HG03354 (cell line): Measurements from ENCODE around the gene GADD45A.
"Not testable (repeated sequence)": the region's sequence is repeated elsewhere in the genome, so short reads cannot be mapped to it uniquely, and the experiment has no call there.

ENCODE experiments used
- ATAC-seq: cut with Tn5 transposase; IDR thresholded peaks from one replicate; pipeline ENCODE4 v1.9.1; 2021; ENCODE audit warnings: mild to moderate bottlenecking; ENCODE audit not compliant: unreplicated experiment, poor library complexity, severe bottlenecking

Gene GADD45A, protein sequence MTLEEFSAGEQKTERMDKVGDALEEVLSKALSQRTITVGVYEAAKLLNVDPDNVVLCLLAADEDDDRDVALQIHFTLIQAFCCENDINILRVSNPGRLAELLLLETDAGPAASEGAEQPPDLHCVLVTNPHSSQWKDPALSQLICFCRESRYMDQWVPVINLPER

DNA sequence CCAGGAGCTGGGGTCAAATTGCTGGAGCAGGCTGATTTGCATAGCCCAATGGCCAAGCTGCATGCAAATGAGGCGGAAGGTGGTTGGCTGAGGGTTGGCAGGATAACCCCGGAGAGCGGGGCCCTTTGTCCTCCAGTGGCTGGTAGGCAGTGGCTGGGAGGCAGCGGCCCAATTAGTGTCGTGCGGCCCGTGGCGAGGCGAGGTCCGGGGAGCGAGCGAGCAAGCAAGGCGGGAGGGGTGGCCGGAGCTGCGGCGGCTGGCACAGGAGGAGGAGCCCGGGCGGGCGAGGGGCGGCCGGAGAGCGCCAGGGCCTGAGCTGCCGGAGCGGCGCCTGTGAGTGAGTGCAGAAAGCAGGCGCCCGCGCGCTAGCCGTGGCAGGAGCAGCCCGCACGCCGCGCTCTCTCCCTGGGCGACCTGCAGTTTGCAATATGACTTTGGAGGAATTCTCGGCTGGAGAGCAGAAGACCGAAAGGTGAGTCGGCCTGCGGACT, at the start of gene GADD45A:
TSS of gene GADD45A (plus strand) at position 135 of the 491 bp plus-strand sequence. CDS start at position 429, 294 bp downstream.
- peak; percentile 88 for ATAC-seq

DNA sequence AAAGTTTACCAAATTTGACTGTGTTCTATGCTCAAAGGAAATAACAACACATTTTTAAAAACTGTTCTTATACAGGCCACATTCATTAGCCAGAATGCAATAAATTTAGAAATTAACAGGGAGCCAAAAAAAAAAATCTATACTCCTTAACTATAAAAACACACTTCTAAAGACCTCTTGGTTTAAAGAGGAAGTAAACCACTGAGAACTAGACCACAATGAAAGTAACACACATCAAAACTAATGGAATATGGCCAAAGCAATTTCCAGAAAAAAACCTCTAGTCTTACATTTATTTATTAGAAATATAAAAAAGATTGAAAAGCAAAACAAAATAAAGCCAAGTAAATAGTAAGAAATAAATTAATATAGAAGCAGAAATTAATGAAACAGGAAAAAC, 48.9 kb upstream of the GADD45A start:
- ATAC-seq: no peak

DNA sequence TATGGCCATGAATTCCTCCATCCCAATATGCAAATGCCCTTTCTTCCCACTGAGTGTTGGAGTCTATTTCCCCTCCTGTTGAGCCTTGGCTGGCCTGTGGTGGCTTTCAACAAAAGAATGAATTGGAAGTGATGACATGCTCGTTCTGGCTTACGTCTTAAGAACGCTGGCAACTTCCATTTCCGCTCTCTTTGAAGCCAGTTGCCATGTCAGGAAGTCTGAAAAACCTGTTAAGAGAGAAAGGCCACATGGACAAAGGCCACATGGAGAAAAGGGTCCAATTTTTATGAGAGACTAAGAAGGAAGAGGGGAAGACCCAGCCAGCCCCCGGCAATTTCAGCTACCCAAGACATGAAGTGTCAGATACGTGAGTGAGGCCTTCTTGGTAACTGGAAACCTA, 45.6 kb upstream of the GADD45A start:
- no peak for ATAC-seq

DNA sequence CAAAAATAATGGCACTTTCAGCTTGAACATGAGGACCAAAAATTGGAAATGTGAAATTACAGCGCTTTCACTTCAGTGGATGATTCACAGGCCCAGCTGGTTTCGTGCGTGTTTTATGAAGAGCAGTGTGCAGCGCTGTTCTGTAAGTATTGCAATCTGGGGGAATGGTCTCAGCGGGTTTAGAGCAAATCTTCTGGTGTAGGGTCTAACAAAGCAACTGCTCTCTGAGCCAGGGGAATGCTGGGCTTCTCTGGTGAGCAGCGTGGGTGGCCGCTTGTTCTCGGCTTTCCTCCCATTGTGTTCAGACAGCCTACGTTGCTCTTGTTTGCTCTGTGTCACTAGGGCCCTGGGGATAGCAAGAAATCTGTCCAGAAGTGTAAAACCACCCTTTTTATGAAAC, 42.4 kb upstream of the GADD45A start:
- ATAC-seq: no peak

DNA sequence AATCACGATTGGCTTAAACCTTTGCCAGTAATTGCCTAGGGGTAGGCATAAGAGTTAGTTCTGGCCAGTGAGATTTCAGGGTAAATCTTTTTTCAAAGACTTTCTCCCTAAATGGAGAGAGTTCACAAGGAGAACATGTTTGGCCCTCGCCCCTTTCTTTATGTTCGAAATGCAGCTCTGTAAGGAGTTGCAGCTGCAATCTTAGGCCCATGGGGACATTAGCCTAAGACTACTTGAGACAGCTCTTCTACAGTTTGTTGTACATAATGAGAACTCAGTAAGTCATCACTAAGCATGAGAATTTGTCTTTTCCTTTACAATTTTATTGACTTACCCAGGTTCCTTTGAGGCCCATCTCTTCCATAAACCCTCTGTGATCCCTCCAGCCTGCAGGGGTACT, 40.4 kb upstream of the GADD45A start:
- ATAC-seq: no peak

DNA sequence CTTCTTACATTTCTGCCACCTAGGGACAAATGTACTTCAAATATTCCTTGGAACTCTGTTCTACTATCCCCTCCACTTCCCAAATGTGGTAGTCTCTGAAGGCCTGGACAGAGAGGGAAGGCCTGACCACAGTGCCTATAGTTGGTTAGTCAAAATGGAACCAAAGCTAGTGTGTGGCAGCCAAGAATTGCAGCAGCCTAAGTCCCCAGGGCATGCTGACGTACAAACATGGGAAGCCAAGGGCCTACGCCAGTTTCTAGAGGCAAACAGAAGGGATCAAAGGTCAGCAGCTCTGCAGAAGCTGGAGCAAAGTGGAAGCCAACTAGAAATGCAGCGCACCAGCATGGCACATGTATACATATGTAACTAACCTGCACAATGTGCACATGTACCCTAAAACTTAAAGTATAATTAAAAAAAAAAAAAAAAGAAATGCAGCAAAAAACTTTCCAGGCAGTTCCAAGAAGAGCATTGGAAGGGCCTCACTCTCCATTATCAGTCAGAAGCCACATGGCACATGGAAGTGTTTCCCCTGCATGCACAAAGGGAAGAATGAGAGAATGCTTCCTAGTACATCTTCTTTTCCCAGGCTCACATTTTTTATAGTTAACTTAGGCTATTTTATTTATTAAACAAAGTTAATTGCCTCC, 39.4 kb upstream of the GADD45A start:
- ATAC-seq: no peak

DNA sequence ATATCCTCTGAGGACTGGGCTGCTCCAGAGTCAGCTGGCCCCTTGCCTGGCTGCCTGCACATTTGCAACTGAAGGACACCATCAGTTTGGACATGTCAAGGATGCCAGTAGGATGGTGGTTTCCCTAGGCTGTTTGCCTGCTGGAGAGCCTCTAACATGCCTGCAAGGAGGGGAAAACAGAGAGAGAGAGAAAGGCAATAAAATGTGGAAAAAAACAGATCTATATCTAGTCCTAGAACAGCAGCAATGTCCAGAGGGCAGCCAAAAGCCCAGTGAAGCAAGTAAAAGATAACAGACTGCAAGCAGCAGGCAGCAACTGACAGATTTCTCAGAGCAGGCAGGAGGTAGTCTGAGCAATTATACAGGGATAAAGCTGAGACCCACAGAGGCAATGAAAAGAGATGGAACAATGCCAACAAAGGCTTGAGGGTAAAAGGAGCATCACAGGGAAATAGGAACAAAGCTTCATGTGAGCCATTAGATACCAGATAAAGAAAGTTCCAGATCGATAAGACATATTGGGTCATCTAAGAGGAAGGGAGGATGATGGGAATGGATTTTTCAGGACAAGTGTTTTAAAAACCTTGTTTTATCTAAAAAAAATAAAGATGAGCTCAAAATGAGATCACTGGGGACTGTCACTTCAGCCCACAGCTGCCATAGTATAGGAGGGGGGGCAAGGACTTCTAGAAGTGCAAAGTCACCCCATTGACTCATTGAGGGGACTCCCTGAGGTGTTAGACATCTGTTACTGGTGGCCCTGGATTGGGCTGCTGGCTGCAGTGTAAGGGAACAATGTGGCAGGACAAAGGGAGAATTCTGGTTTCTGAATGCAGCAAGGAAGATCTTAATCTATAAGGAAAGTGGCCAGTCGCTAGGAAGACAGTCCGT, 38.6 kb upstream of the GADD45A start:
- ATAC-seq: no peak

DNA sequence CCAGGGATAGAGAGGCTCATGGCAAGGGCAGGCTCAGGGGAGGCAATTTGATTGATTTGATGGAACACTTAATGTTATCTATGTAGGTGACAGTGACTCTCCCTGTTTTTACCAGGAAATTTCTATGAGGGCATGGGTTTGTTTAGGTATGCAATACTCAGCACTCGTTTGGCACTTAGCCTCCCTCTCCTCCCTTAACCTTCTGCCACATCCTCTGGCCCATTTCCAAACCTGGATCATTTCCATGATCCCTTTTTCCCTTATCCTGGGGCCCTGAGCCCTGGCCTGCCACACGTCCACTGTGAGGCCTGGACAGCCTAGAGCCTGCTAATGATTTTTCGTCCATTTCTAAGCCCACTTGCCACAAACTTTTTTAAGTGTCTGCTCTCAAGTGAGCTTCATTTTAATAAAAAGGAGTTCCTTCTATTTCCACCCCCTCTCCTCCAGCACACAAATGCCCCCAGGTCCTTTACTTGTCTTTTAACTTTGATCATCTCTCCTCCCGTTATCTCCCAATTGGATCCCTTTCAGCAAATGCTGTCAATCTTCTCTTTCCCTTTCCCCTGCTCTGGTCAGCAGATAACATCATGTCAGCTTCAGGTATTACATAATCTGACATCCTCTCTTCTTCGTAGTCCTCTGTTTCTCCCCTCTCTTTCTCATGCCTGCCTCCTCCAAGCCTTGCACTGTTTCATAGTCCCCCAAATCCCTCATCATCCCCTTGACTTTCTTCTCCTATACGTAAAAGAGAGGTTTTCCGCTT, 37.8 kb upstream of the GADD45A start:
- no peak for ATAC-seq

DNA sequence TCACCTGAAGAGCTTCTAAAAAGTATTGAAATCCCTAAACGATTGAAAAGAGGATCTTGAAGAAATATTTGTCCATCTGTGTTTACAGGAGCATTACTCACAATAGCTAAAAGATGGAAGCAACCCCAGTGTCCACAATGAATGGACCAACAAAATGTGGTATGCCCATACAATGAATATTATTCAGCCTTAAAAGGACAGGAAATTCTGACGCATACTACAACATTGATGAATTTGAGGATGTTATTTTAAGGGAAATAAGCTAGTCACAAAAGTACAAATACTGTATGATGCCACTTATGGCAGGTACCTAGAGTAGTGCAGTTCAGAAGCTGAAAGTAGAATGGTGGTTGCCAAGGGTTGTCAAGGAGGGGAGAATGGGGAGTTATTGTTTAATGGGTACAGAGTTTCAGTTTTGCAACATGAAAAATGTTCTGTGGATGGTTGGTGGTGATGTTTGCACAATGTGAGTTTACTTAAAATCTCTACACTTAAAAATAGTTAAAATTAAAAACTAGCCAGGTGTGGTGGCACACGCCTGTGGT, 37.1 kb upstream of the GADD45A start:
- ATAC-seq: peak; percentile 42

DNA sequence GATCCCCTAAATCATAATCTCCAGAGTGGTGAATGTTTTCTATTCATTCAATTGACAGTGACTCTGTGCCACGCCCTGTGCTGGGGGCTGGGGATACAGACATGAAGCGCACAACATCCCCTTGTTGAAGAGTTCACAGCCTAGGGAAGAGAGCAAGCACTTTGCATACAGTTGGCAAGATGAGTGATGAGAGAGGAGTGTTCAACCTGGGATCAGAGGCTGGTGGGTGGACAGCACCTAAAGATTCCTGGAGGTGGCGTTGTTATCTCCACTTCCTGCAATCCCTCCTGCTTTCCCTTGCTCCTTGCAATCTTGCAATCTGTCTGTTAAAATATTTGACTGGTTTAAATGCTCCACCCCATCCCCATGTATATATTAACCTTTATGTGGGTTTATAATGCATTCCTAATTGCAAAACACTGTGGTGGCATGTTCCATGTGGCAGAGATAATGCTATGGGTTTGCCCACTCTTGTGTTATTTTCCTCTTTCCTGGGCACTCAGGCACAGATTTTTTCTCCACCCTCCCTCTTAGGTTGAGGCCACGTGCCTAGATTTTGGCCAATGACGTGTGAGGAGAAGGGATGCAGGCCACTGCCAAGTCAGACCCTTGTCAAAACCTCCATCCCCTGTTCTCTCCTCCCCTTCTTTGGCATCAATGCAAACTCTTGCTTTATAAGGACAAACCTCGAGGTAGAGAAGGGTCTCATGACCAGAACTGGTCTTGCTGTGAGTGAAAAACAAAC, 36.2 kb upstream of the GADD45A start:
- ATAC-seq: no peak

DNA sequence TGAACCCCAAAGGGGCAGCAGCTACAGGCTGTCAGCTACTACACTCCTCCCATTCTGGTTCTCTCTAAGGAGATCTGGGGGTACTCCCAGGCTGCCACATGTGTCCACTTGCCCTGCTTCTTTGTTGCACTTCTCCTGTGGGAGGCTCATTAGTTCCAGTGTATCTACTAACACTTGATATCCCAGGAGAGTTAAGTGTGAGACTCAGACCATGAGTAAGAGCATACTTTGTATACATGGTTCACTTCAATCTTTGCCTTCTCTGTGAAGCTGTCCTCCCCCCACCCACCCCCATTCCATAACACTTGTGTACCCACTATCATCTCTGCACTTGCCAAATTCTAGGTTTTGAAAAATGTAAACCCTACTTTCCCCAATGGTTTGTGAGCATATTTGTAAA, 34.9 kb upstream of the GADD45A start:
- ATAC-seq: no peak

DNA sequence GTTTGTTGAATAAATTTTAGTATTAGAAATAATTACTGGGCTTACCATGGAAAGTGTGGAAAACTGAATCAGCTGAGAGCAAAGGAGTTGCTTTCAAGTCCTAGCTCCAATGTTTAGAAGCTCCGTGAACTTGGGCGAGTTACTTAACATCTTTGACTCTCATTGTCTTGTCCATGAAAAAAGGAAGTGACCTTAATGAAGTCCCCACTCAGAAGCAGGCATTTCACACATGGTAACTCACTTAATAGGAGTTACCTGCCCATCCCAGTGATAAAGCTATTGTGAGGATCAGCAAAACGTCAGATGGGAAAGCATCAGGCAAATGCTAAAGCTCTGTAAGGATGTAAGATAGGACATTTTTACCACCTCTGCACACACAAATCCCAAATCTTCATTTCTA, 34.0 kb upstream of the GADD45A start:
- no peak for ATAC-seq

DNA sequence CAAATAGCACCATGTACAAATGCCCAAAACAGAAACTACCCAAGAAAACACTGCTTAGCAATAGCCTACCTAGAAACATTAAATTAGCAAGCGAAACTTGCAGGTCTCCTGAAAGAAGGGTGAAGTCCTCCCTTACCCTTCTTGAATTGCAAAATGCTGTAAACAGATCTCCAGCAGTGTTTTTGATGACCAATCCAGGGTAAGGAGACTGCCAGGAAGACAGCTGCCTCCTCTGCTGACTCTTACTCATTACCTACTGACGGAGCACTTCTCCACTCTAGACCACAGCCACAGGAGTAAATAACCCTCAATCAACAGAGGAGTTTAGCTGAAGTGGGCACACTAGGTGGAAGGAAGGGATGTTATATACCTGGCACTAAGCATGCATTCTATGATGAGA, 32.2 kb upstream of the GADD45A start:
- peak; percentile 55 for ATAC-seq

DNA sequence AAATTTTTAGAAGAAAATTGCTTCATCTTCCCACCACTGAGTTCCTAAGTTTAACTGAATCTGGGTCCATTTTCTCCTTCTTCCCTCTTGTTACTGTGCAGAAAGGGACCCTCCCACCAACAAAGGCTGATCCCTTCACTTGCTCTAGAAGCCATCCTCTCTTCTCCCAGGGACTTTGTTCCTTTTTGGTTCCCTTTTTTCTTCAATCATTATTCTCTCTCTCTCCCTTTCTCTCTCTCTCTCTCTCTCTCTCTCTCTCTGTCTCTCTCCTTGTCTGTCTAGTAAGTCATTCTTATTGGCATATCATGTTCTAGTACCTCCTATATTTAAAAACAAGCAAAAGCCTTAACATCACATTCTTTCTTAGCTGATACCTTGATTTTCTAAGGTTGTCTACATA, 31.7 kb upstream of the GADD45A start:
- no peak for ATAC-seq

DNA sequence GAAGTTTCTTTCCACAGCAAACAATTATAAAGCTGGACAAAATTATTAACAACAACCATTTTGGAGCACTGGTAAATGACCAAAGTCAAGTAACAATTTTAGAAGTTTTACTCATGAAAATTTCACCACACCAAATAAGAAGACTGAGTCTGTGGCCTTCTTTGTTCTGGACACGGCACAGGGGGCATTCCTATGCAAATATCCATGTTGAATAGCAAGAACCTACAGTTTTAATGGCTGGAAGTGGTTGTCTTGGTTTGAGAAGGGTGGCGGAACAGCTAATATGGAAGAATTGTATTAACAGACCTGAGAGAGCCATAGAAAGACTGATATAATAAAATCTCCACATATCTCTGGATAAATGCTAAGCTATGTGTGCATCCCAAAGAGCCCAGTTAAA, 29.4 kb upstream of the GADD45A start:
- ATAC-seq: no peak

DNA sequence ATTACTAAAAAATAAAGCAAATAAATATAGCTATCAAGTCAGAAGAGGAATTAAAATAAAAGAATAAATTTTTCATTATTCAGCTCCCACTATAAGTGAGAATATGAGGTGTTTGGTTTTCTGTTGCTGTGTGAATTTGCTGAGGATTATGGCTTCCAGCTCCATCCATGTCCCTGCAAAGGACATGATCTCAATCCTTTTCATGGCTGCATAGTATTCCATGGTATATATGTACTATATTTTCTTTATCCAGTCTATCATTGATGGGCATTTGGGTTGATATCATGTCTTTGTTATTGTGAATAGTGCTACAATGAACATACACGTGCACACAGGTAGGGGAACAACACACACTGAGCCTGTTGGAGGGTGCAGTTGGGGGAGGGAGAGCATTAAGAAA, 27.8 kb upstream of the GADD45A start:
- not testable (repeated sequence) for ATAC-seq

DNA sequence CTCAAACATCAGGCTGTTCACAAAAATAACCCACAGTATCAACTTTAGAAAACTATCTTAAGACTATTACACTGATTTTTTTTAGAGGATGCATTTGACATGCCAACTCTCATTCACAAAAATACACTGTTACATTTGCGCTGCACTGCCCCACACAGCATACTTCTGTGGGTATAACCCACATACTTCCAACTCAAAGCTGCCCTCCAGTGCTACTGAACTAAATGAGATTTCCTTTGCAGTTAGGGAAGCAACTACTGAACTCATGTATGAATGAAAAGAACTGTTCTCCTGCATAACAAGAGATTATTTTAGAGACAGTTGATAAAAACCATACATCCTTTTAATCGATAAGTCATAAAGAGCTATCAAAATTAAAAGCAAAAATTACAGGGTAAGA, 25.8 kb upstream of the GADD45A start:
- ATAC-seq: no peak

DNA sequence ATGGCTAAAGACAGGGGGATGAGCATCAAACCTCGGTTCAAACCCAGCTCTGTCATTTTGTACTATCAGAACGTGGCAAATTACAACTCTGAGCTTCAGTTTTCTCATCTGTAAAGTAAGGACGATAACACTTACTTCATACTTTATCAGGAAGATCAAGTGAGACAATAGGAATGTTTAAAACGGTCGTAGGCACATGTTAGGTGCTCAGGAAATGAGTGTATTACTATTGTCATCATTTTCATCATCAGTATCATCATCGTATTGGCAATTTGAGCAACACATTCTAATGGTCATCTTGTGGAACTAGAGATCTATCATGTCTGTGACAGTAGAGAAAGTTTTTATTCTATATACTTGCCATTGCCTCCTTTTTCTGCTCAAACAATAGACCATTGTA, 22.1 kb upstream of the GADD45A start:
- no peak for ATAC-seq

DNA sequence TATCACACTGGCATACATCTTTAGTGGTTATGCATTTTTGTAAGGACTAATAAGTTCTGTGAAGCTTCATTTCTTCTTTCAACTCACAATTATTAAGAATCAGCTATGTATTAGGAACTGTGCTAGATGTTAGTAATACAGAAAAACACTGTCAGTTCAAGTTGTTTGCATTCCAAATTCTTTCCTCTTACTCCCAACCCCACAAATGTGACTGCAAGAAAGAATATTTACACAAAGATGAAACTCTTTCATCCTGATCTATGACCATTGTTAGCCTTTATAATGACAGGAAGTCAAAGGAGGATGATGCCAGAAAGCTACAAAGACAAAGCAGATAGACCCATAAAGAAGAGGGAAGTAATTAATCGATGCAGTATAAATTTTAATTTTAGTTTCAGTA, 21.0 kb upstream of the GADD45A start:
- no peak for ATAC-seq
